Stimulated activated CD4-positive, alpha-beta T cell treated with anti-CD3 and anti-CD28 coated beads, Interleukin-1b, Interleukin-23, amount 100 ng/mL, for 48 hours (primary cell): ENCODE data around the gene CAP2.

Experiments
- DNase-seq: peaks from one replicate; pipeline ENCODE4 v3.0.0-alpha.2; 2020

CAP2 gene, protein sequence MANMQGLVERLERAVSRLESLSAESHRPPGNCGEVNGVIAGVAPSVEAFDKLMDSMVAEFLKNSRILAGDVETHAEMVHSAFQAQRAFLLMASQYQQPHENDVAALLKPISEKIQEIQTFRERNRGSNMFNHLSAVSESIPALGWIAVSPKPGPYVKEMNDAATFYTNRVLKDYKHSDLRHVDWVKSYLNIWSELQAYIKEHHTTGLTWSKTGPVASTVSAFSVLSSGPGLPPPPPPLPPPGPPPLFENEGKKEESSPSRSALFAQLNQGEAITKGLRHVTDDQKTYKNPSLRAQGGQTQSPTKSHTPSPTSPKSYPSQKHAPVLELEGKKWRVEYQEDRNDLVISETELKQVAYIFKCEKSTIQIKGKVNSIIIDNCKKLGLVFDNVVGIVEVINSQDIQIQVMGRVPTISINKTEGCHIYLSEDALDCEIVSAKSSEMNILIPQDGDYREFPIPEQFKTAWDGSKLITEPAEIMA

DNA sequence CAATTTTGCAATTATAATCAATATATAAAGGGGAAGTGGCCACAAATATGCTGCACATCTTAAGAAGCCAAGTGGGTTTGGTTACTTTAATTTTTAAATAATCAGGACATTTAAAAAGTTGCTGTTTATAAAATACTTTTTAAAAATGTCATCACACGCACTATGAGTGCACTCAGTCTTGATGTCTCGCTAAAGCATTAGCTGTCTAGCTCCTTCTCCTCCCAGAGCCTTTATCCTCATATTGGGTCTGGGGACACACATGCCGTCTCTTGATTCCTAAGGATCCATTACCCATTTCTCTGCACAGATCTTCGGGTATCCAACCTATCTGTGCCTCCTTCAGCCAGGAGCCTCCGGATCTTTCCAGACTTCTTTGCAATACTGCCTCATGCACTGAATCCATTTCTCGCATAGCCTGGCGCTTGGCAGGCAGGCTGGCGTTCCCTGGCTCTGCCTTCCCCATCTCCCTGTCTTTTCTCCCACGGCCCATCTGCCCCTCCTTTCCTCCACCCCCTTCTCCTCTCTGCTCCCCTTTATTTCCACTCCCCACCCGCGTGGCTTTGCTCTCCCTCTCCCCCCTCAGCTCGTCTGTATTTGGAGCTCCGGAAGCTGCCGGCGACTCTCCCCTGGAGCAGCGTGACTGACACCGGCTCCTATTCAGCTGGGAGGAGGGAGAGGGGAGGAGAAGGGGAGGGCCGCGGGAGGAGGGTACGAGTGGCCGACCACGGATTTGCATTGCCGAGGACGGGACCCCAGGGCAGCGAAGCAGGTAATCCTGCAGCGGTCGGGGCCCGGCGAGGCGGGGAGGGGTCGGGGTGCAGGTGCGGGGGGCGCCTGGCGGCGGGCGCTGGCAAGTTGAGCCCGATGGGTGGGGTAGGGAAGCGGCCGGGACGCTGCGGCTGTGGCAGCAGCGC, at the start of gene CAP2:
CAP2 (plus strand) TSS at position 618 of the 914 bp plus-strand sequence. CDS start 27,961 bp downstream, outside the sequence.
- DNase-seq = no peak

DNA sequence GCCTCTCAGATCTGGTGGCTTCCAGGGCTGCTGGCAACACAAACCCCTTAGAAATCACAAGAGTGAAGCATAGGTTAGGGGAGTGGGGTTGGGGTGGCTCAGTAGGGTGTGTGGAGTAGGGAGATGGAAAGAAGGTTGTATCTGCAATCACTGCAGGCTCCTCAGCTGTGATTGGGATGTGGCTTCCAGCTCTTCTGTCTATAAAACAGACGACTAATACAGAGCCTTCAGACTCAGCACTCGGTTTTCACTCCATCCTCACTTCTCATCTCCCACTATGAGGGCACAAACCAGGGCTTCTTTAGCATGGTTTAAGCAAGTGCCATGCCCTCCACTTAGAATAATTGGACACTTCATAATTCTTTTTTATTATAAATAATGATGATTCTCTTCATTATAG, 46.4 kb upstream of the CAP2 start:
- no peak for DNase-seq

DNA sequence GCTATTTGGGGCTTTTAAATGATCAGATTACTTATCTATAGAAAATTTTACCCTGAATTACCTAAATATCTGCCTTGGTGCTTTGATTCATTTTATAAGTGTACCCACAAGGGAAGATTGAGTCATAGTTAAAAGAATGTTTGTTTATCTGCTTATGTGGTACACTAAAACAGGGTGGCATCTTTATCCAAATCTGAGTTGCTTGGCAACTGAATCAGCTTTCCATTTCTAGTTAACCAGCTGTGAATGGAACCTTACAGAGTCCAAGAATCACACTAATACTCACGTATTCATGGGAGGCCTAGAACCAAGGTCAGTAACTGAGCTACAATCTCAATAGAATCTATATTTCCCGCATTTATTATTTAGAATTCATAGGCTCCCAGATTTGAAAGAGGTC, 44.0 kb upstream of the CAP2 start:
- no peak for DNase-seq

DNA sequence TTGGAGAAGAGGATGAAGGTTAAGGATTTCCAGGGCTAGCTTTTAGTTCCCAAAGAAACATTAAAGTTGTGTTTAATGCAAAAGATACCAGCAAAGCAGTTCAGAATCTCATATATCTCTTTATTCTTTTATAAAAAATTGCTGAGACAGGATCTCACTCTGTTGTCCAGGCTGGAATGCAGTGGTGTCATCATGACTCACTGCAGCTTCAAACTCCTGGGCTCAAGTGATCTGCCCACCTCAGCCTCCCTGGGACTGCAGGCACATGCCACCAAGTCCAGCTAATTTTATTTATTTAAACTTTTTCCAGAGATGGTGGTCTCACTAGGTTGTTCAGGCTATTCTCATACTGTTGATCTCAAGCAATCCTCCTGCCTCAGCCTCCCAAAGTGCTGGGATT, 41.1 kb upstream of the CAP2 start:
- no peak for DNase-seq

DNA sequence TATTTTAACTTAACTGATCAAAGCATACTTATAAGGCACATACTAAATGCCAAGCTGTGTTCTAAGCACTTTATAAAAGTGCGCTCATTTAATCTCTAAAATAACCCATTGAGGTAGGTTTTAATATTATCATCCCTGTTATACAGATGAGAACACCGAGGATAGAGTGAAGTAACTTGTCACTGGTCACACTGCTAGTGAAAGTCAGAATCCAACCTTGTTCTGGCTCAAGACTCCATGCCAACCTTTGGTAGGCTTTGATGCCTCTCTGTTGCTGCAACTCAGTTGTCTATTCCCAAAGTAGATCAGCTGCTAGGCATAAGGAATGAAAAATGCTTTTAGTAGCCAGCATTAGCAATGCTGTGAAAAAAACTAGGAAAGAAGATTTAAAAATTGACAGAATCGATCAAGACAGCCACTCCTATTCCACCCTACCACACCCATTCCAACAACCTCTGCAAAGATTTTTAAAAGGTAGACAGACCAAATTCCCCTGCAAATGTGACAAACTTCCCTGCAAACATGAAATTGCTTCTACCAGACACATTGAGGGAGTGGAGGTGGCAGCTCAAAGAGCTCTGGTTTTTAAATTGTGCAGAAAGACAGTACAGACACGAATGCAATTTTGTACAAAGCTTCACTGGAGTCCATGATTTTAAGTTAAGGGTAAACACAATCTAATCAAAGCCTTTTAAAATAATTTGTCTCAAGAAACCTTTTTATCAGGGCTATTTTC, 39.8 kb upstream of the CAP2 start:
- DNase-seq = no peak

DNA sequence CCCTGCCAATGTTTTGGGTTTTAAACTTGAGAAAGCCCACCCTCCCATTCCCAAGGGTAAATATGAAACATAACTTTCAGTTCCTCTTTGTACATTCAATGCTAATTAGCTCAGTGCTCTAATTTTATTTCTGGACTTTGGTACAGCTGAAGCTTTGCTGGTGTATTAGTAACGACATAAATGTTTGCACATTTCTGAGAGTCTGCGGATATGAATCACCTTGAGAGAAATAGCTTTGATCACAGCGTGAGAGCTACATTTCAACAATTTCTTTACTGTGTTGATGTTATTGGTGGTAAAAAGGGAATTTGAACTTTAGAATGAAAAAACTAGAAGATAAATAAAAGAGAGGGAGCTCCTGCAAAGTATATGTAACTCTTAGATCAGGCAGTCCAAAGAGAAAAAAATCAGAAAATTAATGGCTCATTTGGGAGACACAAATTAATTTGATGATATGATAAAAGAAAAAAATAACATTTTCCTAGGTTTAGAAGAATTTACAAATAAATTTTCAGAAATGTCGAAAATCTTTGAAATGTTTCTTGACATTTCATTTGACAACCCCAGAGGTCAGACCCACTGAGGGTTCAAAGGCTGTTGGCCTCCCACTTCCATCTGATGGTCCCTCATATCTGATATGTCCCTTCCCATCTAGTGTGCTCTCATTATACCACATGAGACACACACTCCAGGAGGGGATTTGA, 38.5 kb upstream of the CAP2 start:
- DNase-seq = no peak

DNA sequence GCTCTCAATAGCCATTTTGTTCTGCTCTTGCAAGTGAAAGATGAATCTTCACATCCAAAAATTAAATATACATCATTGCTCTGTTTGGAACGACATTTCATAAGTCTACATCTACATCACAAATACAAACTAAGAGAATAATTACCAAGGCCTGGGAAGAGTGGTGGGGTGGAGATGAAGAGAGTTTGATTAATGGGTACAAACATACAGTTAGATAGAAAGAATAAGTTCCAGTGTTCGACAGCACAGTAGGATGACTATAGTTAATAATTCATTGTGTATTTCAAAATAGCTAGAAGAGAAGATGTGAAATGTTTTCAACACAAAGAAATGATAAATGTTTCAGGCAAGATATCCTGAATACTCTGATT, 38.0 kb upstream of the CAP2 start:
- no peak for DNase-seq

- DNase-seq = no peak
These were observed 34.9 kb upstream of the CAP2 start for GRCh38 chr6:17358515-17358914.

DNA sequence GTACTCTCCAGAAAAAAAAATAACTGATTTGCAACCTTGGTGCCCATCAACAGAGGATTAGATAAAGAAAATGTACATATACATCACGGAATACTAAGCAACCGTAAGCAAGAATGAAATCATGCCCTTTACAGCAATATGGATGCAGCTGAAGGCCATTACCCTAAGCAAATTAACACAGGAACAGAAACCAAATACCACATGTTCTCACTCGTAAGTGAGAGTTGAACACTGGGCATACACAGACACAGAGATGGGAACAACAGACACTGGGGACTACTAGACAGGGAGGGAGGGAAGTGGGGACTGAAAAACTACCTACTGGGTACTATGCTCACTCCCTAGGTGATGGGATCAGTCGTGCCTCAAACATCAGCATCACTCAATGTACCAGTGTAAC, 32.8 kb upstream of the CAP2 start:
- DNase-seq = no peak

GRCh38 chr6:17361013-17361412, 32.4 kb upstream of the CAP2 start:
- DNase-seq = no peak

DNA sequence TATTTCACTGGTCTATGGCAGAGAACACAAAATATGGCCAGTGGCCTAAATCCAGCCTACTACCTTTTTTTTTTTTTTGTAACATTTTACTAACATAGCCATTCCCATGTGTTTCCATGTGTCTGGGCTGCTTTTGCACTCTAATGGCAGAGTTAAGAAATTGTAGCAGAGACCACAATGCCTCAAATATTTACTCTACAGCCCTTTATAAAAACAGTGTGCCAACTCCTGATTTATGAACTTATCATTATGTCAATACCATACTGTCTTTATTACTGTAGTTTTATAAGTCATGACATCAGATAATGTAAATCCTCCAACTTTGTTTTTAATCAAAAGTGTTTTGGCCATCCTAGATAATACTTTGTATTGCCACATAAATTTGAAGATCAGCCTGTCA, 27.4 kb upstream of the CAP2 start:
- DNase-seq = no peak

- no peak for DNase-seq
These were observed 25.5 kb upstream of the CAP2 start for GRCh38 chr6:17367868-17368267.

- DNase-seq = no peak
These were observed 11.8 kb upstream of the CAP2 start for GRCh38 chr6:17381424-17382147.

DNA sequence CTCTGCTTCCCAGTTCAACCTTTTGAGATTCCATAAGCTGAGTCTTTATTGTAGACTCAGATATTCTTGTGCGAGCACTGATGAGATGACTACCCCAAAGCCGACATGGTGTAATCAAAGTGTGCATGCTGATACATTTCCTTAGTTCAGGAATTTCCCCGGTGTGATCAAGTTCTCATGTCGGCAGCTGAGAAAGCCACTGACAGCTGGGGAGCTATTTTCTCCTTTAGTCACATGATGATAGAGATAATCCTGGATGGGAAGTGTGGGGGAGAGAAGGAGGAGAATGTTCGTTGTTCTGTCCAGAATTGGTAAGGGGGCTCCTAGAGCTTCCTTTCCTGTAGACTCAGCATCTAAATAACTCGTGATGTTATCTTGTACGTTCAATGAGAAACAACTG, 7.7 kb upstream of the CAP2 start:
- no peak for DNase-seq

DNA sequence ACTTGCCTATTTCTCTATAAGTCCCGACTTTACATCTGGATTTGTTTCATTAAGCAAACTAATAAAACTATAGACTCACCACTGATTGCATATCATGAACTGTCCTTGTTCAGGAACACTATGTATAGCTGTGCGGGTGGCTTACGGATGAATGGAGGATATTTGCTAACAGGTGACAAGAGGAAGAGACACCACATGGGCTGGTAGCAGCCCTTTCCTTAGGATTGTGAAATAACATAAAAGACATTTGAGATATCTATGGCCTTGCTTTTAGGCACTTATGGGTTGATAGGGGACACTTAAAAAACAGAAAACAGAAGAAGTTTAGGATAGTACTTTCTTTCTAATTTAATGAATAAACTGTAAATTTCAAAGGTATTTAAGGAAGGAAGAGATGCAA, 5.0 kb upstream of the CAP2 start:
- DNase-seq = no peak

DNA sequence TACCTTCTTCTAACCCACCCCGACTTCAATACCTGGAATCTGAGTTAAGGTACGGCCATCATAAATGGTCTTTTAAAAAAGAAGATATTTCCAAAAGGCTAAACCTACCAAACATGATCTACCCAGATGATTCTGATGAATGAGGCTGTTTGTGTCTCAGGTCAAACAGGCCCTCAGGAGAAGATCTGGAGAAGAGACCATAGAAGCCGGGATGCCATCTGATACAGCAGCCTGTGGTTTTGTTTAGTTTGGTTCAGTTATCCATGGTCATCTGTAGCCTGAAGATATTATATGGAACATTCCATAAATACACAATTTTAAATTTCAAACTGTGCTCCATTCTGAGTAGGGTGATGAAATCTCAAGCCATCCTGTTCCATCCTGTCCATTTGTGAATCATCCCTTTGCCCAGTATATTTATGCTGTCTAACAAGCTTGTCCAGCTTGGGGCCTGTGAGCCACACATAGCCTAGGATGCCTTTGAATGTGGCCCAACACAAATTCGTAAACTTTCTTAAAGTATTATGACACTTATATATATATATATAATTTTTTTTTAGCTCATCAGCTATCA, 4.0 kb upstream of the CAP2 start:
- DNase-seq = no peak

DNA sequence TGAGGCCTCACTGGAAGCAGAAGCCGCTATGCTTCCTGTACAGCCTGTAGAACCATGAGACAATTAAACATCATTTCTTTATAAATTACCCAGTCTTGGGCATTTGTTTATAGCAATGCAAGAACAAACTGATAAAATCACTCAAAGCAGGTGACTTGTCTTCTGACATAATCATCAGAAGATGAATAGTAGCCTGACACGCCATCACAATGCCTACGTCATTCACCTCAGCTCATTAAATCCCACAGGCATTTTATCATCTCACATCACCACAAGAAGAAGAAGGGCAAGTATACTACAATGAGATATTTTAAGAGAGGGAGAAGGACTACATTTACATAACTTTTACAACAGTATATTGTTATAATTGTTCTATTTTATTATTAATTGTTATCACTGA, 3.1 kb upstream of the CAP2 start:
- DNase-seq = no peak

DNA sequence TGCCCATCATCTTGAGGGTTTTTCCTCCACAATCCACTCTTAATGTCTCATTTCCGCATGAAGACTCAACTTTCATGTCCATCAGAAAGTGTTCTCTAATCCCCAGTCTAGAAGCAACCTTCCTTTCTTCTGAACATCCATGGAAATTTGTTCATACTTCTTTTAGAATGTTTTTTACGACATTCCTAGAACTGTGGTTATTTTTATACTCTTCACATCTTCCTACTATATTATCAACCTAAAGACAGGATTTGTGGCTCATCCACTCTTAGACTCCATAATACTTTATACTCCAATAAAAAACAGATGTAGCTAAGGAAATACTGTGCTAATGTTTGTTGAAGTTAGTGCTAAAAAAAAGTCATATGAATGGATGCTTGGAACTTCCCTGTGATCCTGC, 1.4 kb upstream of the CAP2 start:
- no peak for DNase-seq

- DNase-seq = no peak
These were observed 667 bp downstream of the CAP2 start for GRCh38 chr6:17393892-17394631.

GRCh38 chr6:17395112-17395511, 1.7 kb downstream of the CAP2 start:
- no peak for DNase-seq

DNA sequence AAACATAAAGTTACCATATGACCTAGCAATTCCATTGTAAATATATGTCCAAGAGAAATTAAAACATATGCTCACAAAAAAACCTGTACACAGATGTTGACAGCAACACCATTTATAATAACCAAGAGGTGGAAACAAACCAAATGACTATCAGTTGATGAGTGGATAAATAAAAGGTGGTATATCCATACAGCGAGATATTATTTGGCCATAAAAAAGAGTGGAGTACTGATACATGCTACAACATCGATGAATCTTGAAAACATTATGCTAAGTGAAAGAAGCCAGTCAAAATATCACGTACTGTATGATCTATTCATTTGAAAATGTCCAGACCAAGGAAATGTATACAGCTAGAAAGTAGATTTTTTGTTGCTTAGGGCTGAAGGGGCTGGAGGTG, 2.9 kb downstream of the CAP2 start:
- DNase-seq = no peak
